NCI-H69 (cell line): ENCODE measurements around the gene LRP1B.
A peak's percentile ranks its signal among the peaks of the same experiment; 100 is the strongest.

Source experiments
- DNase-seq: peaks from one replicate; lab custom pipeline; 2025; lab: John Stamatoyannopoulos, UW

LRP1B gene

GRCh38 chr2:141957321-141957720, 173.5 kb downstream of the LRP1B start:
- DNase-seq = no peak

DNA sequence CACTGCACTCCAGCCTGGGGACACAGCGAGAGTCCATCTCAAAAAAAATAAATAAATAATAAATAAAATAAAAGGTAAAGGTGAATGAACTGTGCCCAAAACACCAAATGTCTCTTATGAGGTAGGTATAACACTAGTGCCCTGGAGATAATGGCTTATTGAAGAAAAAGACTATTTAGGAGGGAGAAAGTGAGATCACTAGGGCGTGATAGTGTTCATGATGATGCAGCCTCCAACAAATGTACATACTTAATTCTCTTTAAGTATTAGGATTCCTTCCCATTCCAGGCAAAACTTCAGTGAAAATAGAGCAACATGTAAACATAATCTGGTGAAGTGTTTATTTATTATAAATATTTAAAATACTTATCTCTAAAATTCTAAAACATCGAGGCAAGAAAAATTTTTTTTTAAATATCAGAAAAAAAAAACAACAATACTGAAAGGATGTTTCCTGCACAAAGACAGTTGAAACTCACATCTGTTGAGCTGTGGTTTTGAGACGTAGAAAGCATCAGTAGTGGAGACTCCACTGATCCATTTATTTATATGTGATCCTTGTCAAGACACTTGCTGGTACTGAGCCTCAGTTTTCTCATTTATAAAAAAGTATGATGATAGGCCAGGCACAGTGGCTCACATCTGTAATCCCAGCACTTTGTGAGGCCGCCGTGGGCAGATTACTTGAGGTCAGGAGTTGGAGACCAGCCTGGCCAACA, 183.3 kb downstream of the LRP1B start:
- no peak for DNase-seq

DNA sequence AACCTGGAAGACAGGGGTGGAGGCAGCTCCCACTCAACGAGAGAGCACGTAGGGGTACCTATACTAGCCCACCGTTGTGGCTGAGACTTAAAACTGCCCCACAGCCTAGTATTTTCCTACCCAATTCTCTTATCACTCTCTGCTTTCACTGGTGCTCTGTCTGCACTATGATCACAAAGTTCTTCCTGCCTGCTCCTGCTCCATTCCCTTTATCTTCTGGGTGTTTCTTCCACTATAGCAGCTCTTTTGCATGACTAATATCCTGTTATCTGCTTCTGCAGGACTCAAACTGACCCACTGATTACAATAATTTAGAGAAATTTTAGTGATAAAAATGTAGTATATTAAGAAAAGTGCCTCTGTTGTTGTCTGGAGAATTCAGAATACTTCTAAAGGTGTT, 184.8 kb downstream of the LRP1B start:
- no peak for DNase-seq

- DNase-seq = peak; percentile 20
These were observed 186.9 kb downstream of the LRP1B start for GRCh38 chr2:141943918-141944317.

DNA sequence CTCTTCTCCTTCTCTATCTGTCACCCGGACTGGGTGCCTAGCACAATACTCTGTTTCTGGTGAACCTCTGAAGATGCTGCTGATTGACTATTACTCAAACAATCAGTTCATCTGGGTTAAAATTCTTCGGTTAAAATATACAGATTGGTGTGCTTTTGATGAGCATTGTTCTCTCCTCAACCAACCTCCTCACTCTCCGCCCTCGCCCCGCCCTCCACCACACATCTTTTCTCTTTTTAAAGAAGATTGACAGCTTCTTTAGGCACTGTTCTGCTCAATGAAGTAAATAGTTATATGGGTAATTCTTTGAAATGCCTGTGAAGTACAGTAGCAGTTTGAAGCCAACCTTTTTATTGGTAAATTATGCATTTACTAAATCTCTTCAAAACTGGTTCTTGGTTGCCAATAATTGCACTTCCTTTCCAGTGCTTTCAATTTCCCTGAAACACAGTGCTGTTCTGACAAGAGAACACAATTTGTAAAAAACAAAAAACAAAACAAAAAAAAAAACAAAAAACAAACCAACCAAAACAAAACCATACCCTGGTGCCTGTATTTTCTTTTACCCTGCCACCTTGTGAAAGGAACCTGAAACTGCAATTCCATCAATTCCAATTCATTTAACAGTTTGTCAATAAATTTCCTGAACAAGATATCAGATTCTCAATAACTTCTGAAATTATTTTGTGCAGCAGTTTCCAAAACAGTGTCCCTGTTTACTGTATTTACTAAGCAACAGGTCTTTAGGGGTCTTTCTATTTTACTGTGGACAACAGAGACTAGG, 188.6 kb downstream of the LRP1B start:
- no peak for DNase-seq

DNA sequence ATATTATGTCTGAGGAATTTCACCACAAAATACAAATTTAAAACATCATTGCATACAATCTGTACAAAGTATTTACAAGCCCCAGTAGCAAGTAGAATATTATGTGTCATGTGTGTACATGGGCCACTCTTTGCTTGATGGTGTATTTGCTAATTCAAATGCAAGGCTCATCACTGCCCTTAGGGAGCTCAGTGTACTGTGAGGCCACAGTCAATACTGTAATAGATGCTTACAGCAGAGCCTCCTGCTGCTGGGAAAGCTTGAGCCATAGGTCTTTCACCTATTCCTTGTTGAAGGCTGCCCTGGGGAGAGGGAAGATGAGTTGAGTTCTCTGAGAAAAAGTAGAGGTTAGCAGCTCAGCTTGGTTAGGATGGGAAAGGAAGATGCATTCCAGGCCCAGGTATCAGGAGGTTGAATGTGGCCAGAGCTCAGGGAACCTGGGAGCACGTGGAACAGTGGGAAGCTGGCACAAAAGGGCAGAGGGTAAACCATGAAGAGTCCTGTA, 189.6 kb downstream of the LRP1B start:
- DNase-seq = peak; percentile 36

DNA sequence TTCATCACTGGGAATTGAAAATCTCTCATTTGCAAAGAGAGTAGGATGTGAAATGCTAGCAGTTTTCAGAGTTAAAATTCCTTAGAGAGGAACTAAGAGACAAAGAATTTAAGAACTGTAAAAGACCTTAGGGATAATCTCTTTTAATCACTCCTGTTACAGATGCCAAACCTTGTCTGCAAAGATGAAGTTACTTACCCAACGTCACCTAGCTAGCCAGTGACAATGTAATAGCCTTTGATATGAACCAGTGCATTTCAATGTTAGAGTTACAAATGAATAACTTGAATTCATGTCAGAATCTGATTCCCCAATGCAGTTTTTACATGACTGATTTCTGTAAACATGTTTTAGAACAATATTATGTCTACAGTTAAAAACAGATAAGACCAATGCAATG, 190.1 kb downstream of the LRP1B start:
- no peak for DNase-seq

DNA sequence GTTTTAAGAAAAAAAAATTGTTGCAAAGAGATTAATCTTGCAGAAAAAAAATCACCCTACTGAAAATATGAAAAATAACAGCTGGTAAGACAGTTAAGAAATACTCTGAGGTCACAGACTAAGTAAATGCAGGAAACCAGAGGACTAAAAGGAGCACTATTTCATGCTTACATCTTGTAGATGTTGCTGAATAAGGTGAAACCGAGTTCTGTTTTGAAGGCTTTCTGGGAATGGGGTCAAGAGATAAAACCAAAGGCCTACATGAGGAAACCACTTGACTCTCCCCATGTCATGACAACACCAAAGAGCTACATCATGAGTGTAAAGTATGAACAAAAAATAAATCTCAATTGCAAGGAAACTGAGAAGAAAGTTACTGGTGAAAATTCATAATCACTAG, 197.6 kb downstream of the LRP1B start:
- no peak for DNase-seq

DNA sequence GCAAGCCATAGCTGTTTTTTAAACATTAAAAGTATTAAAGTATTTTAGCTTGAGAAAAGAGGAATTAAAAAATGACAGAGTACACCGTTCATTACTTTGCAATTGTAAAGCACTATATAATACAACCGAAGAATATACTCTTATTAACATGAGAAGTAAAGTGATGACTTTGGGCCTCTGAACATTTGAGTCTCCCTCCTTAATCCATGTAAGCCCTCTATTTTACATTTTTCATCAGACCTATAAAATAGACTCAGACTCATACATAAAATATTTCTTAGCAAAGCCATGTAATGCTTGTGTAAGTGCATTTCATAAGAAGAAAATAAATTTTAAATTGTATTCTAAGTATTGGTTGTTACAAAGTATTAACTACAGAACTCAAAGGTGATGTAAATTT, 198.6 kb downstream of the LRP1B start:
- DNase-seq = no peak

- DNase-seq = no peak
These were observed 199.0 kb downstream of the LRP1B start for GRCh38 chr2:141931797-141932196.

DNA sequence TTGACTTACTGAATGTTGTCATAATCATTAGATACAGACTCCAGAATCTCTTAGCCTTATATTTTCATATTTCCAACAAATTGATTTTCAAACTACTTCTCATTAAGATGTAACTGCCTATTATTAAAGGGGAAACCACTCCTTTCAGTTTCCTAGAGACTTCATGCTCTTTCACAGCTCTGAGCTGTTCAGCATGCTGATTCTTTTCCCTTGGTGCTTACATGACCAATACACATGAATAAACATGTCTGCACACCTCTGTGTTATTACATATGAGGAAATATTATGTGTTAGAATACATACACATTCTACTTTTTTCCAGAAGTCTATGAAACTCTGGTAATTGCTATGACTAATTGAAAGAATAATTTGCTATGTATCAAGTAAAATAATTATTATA, 200.0 kb downstream of the LRP1B start:
- DNase-seq = no peak

DNA sequence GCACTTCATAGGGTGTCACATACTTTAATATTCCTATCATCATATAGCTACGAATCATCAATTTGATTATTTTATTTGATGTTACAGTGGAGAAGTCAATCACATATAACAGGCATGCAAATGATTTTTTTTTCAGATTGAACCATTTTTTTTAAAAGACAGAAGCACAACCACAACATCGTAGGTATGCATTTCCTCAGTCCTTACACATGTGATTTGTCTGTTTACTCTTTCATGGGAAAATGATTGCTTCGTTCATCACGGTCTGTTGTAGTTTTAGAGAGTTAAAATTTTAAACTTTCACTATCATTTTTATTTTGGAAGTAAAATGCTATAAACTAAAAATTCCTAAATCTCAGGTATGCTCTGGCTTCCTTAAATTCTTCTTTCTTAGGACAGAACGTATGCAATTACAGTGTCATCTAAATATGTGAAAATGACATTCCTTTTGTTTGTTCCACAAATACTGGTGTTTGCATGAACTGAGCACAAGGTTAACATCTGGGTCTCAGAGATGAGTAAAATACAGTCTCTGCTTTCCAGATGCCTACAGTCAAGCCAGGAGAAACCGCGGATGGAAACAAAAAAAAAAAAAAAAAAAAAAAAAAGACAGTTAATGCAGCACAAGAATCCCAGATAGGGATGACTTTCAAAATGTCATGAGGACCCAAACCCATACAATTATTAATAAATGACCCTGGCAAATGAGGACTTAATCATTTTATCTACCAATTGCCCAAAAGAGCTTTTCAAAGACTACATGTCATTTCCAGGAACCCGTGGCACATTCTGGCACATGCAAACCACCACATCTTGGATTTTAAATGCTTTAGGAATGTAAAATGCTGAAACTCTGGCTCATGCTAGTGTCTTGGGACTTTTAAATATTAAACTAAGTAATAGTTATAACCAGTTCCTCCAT, 201.2 kb downstream of the LRP1B start:
- no peak for DNase-seq

- DNase-seq = no peak
These were observed 202.3 kb downstream of the LRP1B start for GRCh38 chr2:141928476-141928875.

- no peak for DNase-seq
These were observed 203.3 kb downstream of the LRP1B start for GRCh38 chr2:141927536-141927935.

GRCh38 chr2:141925511-141925910, 205.3 kb downstream of the LRP1B start:
- DNase-seq = peak; percentile 28

DNA sequence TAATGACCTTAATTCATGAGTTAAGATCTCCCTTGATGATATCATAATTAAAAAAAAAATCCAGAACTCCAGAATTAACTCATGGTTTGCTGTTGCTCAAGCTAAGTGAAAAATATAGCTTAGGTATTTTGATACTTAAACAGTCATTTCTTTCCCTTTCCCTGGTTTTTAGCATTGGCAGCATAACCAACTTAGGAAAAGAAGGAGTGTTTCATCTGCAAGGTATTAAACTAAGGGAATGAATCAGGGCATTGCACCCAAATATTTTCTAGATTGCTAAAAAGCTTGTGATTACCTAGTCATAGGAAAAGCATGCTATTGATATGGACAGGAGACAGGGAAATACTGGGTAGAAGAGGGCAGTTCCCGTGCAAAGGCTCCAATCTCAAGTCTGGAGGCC, 207.2 kb downstream of the LRP1B start:
- no peak for DNase-seq

DNA sequence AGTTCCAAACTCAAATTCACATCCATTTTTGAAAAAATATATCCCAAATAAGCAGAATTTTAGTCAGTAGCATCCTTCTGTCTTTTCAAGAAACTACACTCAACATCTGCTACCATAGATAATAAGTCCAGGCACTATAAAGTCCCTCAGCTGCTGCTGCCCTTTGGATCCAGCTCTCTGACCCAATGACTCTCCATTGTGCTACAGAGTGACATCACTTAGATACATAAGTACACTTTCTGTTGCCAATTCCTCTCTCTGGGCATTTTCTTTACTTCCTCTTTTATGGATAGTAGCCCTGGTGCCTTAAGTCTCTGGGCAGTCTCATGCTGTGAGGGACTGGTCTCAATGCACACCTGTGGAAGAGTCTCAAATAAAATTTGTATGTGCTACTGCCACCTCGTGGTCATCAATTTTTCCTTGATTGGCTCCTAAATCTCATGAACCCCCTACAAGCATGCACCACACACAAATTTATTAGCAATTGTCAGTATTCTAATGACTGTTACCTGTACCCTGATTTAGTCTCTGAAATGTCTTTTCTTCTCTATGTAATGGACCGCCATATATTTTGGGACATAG, 219.2 kb downstream of the LRP1B start:
- peak; percentile 72 for DNase-seq

GRCh38 chr2:141906678-141907077, 224.1 kb downstream of the LRP1B start:
- no peak for DNase-seq

DNA sequence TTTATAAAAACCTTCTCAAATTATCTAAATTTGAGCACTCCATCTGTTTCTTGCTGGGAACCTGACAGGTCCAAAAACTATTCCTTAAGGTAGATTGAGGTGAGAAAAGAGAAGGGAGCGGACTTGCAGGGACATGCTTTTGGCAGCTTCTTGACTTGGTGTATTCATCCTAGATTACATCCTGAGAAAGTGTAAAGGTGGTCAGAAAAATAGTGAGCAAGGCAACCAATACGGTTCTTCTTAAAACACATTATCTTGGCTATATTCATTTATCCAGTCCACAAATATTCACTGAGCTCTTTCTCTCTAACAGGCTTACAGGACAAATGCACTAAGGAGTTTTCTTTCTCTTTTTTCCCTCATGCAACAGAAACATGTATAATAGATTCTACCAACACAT, 230.0 kb downstream of the LRP1B start:
- DNase-seq = peak; percentile 8

DNA sequence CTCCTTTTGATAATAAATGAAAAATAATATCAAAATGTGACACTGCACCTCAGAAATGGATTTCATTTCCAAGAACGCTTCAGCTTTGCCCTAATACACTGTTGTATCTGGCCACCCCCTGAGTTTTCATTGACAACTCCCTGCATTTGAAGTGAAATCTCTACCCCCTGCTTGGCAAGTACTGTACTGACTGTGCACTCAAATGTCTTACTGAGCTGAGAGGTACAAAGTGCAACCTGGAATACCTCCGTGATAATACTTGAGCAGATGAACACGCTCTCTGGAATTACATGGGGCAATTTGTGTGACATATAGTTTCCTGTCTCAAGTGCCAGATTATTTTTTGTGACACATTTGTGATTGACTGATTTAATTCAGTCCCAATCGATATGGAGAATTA, 231.1 kb downstream of the LRP1B start:
- peak; percentile 63 for DNase-seq

GRCh38 chr2:141889788-141890187, 241.0 kb downstream of the LRP1B start:
- no peak for DNase-seq

GRCh38 chr2:141888987-141889555, 241.7 kb downstream of the LRP1B start:
- DNase-seq = no peak
